Hematopoietic multipotent progenitor cell (in vitro differentiated cells): ENCODE measurements around the gene WDR90. TPM values are rescaled to one million over a fixed set of nuclear protein-coding genes. Genes with fewer than 3 reads are reported as not detected.
"Not testable (repeated sequence)": the region's sequence is repeated elsewhere in the genome, so short reads cannot be mapped to it uniquely, and the experiment has no call there.

Experiments used
- DNase-seq, 3 donors: peaks; one replicate each; pipeline ENCODE4 v3.0.0-alpha.2; 2011 to 2015; ENCODE audit warnings: low read depth in 2 of 3, low spot score in 2 of 3
- total RNA-seq: library from RNA; depleted of rRNA; stranded (reverse); fragments of >200 nt; gene quantifications from one replicate; pipeline ENCODE4 v1.2.3, GENCODE V29; 2012

Gene WDR90
- total RNA-seq, 1 donor, result 25.9 TPM

- DNase-seq, result peak; percentile 90 to 95 (median 93)
Observed at GRCh38 chr16:684071-684794, 35.1 kb downstream of the WDR90 start, which contains the start of gene JMJD8. Gene JMJD8, minus strand, starts transcription at chr16:684334. Its CDS starts 15 bp downstream, at chr16:684319.

- DNase-seq, result no peak
Observed at GRCh38 chr16:684961-685696, 36.0 kb downstream of the WDR90 start.

- peak in 1 of 3 donors; percentile 22 for DNase-seq
Observed at GRCh38 chr16:685967-686366, 36.8 kb downstream of the WDR90 start.

GRCh38 chr16:686459-687260 lies 37.5 kb downstream of the WDR90 start:
- DNase-seq, result no peak

- DNase-seq, result no peak
Observed at GRCh38 chr16:687499-687898, 38.3 kb downstream of the WDR90 start.

GRCh38 chr16:689175-689897 lies 40.2 kb downstream of the WDR90 start:
- DNase-seq, result no peak

GRCh38 chr16:691242-691641 lies 42.1 kb downstream of the WDR90 start:
- DNase-seq, result not testable (repeated sequence)

GRCh38 chr16:692356-693108 lies 43.4 kb downstream of the WDR90 start:
- no peak for DNase-seq

- DNase-seq, result no peak
Observed at GRCh38 chr16:693364-693763, 44.2 kb downstream of the WDR90 start.

- no peak for DNase-seq
Observed at GRCh38 chr16:693766-694165, 44.6 kb downstream of the WDR90 start.

GRCh38 chr16:694187-694862 lies 45.2 kb downstream of the WDR90 start:
- no peak for DNase-seq

- no peak for DNase-seq
Observed at GRCh38 chr16:694863-695354, 45.7 kb downstream of the WDR90 start.

- DNase-seq, result peak in 1 of 3 donors; percentile 53
Observed at GRCh38 chr16:695355-696089, 46.4 kb downstream of the WDR90 start.

- DNase-seq, result no peak
Observed at GRCh38 chr16:698911-699671, 49.9 kb downstream of the WDR90 start.

GRCh38 chr16:700684-701584 lies 51.8 kb downstream of the WDR90 start:
- DNase-seq, result peak in 1 of 3 donors; percentile 43

GRCh38 chr16:702341-702740 lies 53.2 kb downstream of the WDR90 start:
- no peak for DNase-seq

- DNase-seq, result no peak
Observed at GRCh38 chr16:703406-703805, 54.2 kb downstream of the WDR90 start.
